ENCODE data around the gene ETFA.

Gene ETFA

GRCh38 chr15:76340198-76340802, 29.0 kb upstream of the ETFA start:
- peak; percentile 26 for DNase-seq

- peak; percentile 19 for DNase-seq
Measured at GRCh38 chr15:76339305-76340197, 28.3 kb upstream of the ETFA start.

- DNase-seq, result no peak
Measured at GRCh38 chr15:76338486-76339304, 27.4 kb upstream of the ETFA start.

- no peak for DNase-seq
Measured at GRCh38 chr15:76337696-76338485, 26.6 kb upstream of the ETFA start.

- peak; percentile 24 for DNase-seq
Measured at GRCh38 chr15:76337059-76337695, 25.9 kb upstream of the ETFA start.

- peak; percentile 88 for DNase-seq
Measured at GRCh38 chr15:76336254-76337058, 25.2 kb upstream of the ETFA start, which contains the start of gene ISL2. TSS of gene ISL2 (plus strand) at chr15:76336773. CDS start at chr15:76336884, 111 bp downstream.

- DNase-seq, result peak; percentile 11
Measured at GRCh38 chr15:76335307-76336253, 24.3 kb upstream of the ETFA start.

GRCh38 chr15:76334438-76335306, 23.4 kb upstream of the ETFA start:
- no peak for DNase-seq

- DNase-seq, result no peak
Measured at GRCh38 chr15:76333720-76334437, 22.6 kb upstream of the ETFA start.

GRCh38 chr15:76333309-76333708, 22.0 kb upstream of the ETFA start:
- DNase-seq, result no peak

- DNase-seq, result no peak
Measured at GRCh38 chr15:76332796-76333195, 21.5 kb upstream of the ETFA start.

- DNase-seq, result no peak
Measured at GRCh38 chr15:76330080-76330680, 18.9 kb upstream of the ETFA start.

GRCh38 chr15:76328958-76329357, 17.7 kb upstream of the ETFA start:
- no peak for DNase-seq

- DNase-seq, result no peak
Measured at GRCh38 chr15:76328106-76328696, 16.9 kb upstream of the ETFA start.

GRCh38 chr15:76327191-76328105, 16.2 kb upstream of the ETFA start:
- DNase-seq, result peak; percentile 58

GRCh38 chr15:76325704-76326103, 14.4 kb upstream of the ETFA start:
- DNase-seq, result no peak

All from fibroblast of skin of right biceps (primary cell).